Ectodermal cell (in vitro differentiated cells): ENCODE data around the gene FGD4.
"Not testable (repeated sequence)": the region's sequence is repeated elsewhere in the genome, so short reads cannot be mapped to it uniquely, and the experiment has no call there.

Experiments
- H3K27ac ChIP-seq: 2 replicates; pipeline ENCODE4 v1.7.0; 2013; ENCODE audit warnings: mild to moderate bottlenecking, low read depth, low read length; ENCODE audit not compliant: insufficient read depth, poor library complexity, severe bottlenecking
- H3K27me3 ChIP-seq: 2 replicates; pipeline ENCODE4 v1.7.0; 2013; ENCODE audit warnings: mild to moderate bottlenecking, low read length; ENCODE audit not compliant: insufficient read depth, control insufficient read depth, poor library complexity, severe bottlenecking
- H3K36me3 ChIP-seq: one replicate; pipeline ENCODE4 v1.7.0; 2013; ENCODE audit warnings: low read length; ENCODE audit not compliant: control insufficient read depth, insufficient read depth
- H3K4me1 ChIP-seq: one replicate; pipeline ENCODE4 v1.7.0; 2013; ENCODE audit warnings: low read length; ENCODE audit not compliant: control insufficient read depth, insufficient read depth
- H3K4me3 ChIP-seq: 2 replicates; pipeline ENCODE4 v1.7.0; 2013; ENCODE audit warnings: low read depth, low read length, control low read depth; ENCODE audit not compliant: insufficient read depth
- H3K9me3 ChIP-seq: 2 replicates; pipeline ENCODE4 v1.7.0; 2013; ENCODE audit warnings: mild to moderate bottlenecking, low read length, moderate library complexity; ENCODE audit not compliant: control insufficient read depth
- WGBS, 2 experiments: methylation state at CpG; one replicate each; pipeline ENCODE4 v1.1.7; 2013; ENCODE audit warnings: missing lambda C conversion rate in 2 of 2; 5-methylcytosine and 5-hydroxymethylcytosine counted together

The FGD4 gene

DNA sequence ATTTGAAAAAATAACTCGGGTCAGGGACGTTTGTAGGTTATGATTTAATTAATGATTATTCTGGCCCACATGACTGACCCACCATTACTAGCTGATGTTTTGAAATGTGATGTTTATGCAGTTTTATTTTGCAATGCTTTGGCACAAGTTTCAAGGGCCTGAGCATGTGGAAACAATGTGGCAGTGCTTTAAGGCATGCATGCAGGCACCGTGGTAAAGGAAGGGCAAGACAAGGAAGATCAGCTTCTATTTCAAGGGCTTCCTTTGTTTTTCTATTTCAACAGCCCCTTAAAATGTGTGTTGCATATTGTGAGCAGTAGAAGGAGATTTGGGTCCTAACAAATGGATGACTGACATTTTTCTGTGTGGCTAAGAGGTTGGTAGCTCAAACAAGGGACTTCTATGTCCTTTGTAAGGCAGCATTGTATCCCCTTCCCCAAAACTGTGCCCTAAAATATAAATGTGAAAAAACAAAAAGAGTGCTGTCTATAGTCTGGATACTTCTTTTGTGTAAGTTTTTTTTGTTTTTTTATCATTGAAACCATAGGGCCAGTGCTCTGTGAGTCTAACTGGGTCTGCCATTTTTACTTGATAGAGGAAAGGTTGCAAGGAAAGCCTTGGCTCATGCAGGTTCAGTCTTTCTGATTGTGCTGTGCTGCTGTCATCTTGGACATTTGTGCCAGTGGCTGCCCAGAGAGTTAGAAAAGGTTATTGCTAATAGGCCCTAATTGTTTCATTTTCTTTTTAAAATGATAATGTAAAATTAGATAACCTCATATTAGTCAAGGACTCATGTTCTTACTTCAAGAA, 103.5 kb downstream of the FGD4 start:
- 47% methylated on average over 3 of the region's 3 CpGs for WGBS, 2 experiments
- no peaks in the 10 kb centered on the region for H3K36me3 ChIP-seq
- H3K27ac ChIP-seq, result peak overlapping the region; percentile 93
- no peaks in the 10 kb centered on the region for H3K9me3 ChIP-seq
- peaks cover 33% of the 10 kb centered on the region for H3K4me1 ChIP-seq
- H3K4me3 ChIP-seq, result peak overlapping the region; percentile 61
- no peaks in the 10 kb centered on the region for H3K27me3 ChIP-seq

DNA sequence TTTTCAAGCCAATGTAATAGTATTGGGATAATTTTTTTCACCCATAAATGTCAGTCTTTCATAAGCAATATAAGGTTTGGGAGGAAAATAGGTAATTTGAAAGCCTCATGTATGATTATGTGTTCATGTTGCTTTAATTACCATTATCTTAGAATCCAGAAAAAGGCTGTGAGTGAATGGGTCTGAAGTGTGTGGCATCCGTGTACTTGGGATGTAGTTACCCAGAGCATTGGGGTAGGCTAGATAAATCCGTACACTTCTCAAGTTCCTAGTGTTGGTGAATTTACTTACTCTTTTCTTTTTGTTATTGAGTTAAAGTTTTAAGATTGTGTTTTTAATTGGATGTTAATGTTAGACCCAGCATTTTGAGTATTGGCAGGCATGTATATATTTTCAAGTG, 104.4 kb downstream of the FGD4 start:
- no peaks in the 10 kb centered on the region for H3K9me3 ChIP-seq
- H3K36me3 ChIP-seq, result no peaks in the 10 kb centered on the region
- H3K4me1 ChIP-seq, result peaks cover 34% of the 10 kb centered on the region
- no peak overlapping the region for H3K27ac ChIP-seq
- peak overlapping the region; percentile 61 for H3K4me3 ChIP-seq
- WGBS, 2 experiments, result 81 to 90% methylated on average over 2 of the region's 2 CpGs
- no peaks in the 10 kb centered on the region for H3K27me3 ChIP-seq

DNA sequence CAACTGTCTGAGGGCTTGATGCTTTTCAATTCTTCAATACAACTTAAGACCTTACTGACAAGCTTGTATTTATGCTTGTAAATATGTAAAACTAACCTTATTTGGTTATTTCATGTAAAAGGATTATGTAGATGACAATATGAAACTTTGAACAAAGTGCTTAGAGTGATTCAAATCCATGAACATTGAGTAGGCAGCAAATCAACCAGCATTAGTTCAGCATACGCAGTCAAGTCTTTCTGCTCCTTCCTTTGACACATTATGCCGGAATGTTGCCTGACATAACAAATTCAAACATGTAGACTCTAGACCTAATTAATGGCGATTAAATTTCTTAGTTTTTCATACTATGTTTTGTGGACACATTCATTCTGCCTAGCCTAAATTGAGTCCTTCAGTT, 105.2 kb downstream of the FGD4 start:
- Histone ChIP-seq H3K4me1 (peaks cover 37% of the 10 kb centered on the region), H3K27me3 (no peaks in the 10 kb centered on the region), H3K36me3 (no peaks in the 10 kb centered on the region), H3K4me3 (peak overlapping the region; percentile 61), H3K9me3 (no peaks in the 10 kb centered on the region), H3K27ac (no peak overlapping the region)
- WGBS, 2 experiments, result 83 to 95% methylated on average over 3 of the region's 3 CpGs

DNA sequence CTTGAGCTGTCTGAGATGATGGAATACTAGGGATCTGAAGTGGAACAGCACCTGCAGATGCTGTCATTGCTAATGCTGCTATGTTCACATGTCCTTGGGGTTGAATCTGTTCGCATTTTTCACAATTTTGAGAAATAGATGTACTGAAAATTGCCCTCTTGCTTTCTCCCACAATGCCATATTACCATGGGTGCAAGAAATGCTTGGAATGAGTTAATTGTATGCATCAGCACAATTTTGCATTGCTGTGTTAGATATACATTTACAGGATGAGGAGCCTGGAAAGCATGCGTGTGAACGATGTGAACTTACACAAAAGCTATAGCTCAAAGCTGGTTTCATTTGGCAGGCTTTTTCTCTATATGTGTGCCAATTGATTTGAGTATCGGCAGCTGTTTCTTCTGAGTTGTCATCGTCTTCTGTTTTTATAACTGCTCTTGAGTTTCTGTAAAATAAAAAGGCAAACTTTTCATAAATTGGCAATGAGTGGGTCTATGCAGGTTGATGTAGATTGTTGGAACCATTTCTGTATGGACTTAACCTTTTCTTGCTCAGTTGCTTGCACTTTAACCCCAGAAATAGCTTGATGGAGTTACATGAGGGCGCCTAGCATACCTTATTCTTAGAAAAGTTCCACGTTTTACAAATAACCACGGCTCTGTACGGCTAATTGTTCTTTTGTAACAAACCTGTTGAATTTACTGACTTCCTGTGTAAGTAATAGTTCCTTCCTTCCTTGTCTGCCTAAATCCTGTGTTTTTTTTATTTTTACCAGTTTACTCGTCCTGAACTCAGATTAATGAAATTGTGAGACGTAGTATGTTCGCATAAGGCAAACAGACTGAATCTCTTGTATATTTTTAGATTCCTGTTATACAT, 105.9 kb downstream of the FGD4 start:
- peaks cover 40% of the 10 kb centered on the region for H3K4me1 ChIP-seq
- H3K27ac ChIP-seq, result no peak overlapping the region
- WGBS, 2 experiments, result 93 to 97% methylated on average over 9 to 12 of the region's 12 CpGs
- no peaks in the 10 kb centered on the region for H3K36me3 ChIP-seq
- peak overlapping the region; percentile 9 for H3K4me3 ChIP-seq
- no peaks in the 10 kb centered on the region for H3K27me3 ChIP-seq
- no peaks in the 10 kb centered on the region for H3K9me3 ChIP-seq

DNA sequence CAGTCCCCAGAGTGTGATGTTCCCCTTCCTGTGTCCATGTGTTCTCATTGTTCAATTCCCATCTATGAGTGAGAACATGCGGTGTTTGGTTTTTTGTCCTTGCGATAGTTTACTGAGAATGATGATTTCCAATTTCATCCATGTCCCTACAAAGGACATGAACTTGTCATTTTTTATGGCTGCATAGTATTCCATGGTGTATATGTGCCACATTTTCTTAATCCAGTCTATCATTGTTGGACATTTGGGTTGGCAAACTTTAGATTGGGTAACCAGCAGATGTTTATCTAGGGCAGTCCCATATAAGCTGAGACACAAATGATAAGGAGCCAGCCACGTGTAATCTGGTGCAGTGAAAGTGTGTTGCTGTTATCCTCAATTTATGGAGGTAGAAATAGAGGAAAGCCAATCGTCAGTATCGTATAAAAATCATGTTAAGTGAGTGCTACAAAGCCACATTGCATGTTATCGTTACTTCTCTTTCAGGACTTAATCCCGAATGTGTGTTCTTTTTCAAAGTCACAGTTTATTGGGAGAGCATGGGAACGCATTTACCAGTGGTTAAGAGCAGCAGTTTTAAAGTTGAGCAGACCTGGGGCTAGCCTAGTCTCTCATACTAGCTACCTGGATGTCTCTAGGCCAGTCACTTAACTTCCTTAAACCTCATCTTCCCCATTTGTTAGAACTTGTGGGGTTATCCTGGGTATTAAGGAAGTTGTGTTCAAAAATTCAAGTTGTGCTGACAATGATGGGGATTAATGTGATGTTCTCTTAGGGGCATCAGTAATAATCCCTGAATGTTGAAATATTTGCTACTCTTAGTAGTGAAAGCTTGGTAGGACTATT, 108.0 kb downstream of the FGD4 start:
- H3K4me1 ChIP-seq, result peaks cover 28% of the 10 kb centered on the region
- H3K27me3 ChIP-seq, H3K27ac ChIP-seq, H3K9me3 ChIP-seq, H3K36me3 ChIP-seq, H3K4me3 ChIP-seq: not testable (repeated sequence)
- 95 to 96% methylated on average over 6 of the region's 8 CpGs for WGBS, 2 experiments

DNA sequence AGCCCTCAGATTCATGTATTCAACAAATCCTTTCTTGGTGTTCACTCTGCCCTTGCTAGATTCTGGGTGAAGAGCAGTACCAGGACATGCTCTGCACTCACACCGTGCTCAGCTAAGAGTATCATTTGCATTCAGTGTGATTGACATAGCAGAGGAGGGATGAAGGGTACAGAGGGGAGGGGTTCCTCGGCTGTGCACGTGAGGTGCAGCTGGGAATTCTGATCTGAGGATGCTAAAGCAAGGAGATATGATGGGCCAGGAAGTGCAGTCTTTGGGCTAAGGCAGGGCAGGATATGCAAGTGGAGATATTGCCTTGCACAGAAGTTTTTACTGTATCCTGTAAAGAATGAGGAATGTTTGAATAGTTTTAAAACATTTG, 108.6 kb downstream of the FGD4 start:
- H3K4me3 ChIP-seq, result no peak overlapping the region
- H3K4me1 ChIP-seq, result peaks cover 28% of the 10 kb centered on the region
- no peak overlapping the region for H3K27ac ChIP-seq
- H3K27me3 ChIP-seq, result no peaks in the 10 kb centered on the region
- H3K36me3 ChIP-seq, result no peaks in the 10 kb centered on the region
- 41% methylated on average over 3 of the region's 3 CpGs for WGBS, 2 experiments
- no peaks in the 10 kb centered on the region for H3K9me3 ChIP-seq

DNA sequence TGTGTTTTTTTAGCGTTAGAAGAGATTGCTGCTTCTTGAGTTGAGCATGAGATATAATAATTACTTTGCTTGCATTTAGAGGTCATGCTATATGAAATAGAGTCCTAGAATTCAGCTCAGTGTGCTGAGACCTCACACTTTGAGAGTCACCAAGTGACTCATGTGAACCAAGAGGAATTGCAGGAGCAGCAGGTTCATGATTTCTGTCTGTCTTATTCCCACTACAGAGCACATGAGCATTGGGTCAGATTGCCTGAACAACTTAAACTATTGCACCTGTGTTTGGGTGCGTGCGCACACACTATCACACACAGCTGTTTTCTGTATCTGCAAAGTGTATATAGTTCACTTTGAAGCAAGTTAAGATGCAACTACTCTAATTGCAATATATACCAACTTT, 109.3 kb downstream of the FGD4 start:
- Histone ChIP-seq H3K36me3 (no peaks in the 10 kb centered on the region), H3K4me1 (peaks cover 28% of the 10 kb centered on the region), H3K27me3 (no peaks in the 10 kb centered on the region), H3K27ac (no peak overlapping the region), H3K9me3 (no peaks in the 10 kb centered on the region), H3K4me3 (no peak overlapping the region)
- WGBS, 2 experiments, result 88 to 100% methylated on average over 3 of the region's 3 CpGs

DNA sequence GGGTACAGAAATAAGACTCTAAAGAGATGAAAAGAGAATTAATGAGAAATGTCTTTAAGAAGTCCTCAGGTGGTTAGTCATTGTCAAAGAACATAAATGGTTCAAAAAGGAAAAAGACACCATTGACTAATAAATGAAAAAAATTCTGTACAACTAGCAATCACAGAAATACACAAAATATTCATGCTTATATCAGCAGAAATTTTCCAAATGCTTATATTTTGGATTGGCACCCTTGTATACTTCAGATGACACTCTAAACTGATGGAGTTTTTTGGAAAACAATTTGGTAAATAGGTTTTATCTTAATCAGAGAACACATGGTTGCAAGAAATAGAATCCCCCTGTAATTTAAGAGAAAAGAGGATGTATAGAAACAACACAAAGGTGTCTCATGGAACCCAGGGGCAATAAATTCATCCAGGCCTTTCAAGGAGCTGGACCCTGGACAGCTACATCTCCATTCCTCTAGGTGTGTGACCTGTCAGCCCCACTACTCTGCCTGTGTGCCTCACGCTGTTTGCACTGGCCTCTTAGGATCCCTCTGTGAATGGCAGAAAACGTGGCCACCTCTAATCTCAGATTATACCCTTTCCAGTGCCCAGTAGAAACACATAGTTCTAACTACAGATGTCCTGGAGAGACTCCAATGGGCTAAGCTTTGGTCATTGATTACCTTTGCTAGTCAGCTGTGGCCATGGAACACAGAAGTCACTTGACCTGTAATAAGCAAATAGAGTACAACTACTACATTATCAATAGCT, 110.2 kb downstream of the FGD4 start:
- Histone ChIP-seq H3K36me3 (no peaks in the 10 kb centered on the region), H3K27ac (no peak overlapping the region), H3K4me3 (no peak overlapping the region), H3K27me3 (no peaks in the 10 kb centered on the region), H3K9me3 (no peaks in the 10 kb centered on the region), H3K4me1 (peaks cover 22% of the 10 kb centered on the region)
- WGBS, 2 experiments, result 75 to 79% methylated on average over 2 of the region's 2 CpGs

DNA sequence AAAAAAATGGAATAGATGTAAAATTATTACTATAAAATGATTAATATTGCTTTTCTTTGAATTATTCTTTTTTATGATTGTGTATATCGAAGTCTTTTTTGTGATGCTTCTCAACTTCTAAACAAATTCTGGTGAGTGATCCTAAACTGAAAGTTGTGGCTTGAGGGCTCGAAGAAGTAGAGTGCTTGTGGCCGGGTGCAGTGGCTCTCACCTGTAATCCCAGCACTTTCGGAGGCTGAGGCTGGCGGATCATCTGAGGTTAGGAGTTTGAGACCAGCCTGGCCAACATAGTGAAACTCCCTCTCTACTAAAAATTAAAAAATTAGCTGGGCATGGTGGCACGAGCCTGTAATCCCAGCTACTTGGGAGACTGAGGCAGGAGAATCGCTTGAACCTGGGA, 112.6 kb downstream of the FGD4 start:
- not testable (repeated sequence) for H3K27ac ChIP-seq, H3K27me3 ChIP-seq, H3K4me3 ChIP-seq, H3K9me3 ChIP-seq, H3K36me3 ChIP-seq
- WGBS, 2 experiments, result 94 to 95% methylated on average over 7 of the region's 7 CpGs
- H3K4me1 ChIP-seq, result peaks cover 15% of the 10 kb centered on the region
